ENCODE results near the gene GABRB2.
"Not testable (repeated sequence)": the region's sequence is repeated elsewhere in the genome, so short reads cannot be mapped to it uniquely, and the experiment has no call there.

Gene GABRB2

DNA sequence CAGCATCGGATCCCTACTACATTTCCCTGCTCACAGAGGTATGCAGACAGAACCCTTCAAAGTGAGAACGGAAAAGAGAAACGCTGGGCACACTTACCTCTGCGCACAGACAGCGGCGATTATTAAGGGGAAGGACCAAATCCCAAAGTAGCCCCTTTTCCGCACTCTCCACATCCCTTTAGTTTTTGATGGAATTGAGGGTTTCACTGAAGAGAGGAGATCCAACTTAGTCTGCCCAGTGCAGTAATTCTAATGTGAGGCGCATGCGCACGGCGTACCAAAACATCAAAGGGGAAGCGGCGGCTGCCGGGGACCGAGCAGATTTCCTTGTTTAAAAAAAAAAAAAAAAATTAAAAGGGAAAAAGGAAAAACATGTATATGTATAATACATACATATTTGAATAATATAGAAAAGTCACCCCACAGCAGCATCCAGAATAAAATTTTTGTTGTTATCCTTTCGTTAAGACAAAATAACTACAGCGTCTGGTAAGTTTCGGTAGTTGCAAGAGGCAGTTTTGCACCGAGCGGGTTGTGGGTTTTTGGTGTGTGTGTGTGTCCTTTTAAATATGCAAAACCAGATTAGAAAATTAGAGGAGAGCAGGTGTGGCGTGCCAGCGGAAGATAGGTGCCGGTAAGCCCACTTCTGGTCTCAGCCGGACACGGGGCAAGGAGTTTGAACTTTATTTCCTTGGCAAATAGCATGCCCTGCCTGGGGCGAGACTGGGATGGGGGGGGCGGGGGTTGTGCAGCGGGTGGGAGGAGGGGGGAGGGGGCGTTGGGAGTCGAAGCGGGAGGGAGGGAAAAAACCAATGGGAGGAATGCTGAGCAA lies at the start of gene GABRB2:
Gene GABRB2, minus strand, starts transcription at position 256 of the 832 bp plus-strand sequence. Its CDS starts 82 bp downstream, at position 174.
- DNase-seq, result peak; percentile 29

DNA sequence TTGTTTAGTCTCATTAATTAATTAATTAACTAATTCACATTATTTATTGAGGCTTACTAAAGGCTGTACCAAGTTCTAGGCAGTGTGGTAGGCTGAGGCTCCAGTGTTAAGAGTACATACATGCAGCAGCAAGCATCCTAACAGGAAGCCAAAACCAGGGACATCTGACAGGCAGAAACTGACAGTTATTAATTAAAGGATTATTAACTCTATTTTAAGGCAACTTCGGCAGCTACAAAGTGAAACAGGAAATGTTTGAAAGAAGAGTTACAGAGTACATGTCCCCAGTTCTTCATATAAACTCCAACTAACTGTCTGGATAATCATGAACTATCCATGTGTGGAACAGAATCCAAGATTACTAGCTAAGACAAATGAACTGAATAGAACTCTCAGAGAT lies 39.3 kb upstream of the GABRB2 start:
- no peak for DNase-seq

DNA sequence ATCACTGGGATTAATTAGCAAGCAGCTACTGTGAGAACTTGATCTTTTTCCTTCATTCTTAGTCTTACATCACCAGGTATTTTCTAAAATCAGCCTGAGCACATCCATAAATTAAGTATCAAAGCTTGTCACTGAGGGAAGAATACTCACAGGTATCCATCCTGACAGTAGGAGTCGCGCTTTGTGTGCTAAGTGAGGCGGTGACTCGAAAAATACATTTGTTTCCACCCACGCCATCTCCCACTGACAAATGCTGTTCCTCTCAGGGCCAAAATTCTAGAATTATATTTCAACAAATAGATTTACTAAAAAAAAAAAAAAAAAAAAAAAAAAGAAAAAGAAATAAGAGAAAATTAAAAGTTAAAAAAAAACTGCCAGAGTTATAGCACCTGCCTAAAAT lies 34.1 kb upstream of the GABRB2 start:
- DNase-seq, result no peak

DNA sequence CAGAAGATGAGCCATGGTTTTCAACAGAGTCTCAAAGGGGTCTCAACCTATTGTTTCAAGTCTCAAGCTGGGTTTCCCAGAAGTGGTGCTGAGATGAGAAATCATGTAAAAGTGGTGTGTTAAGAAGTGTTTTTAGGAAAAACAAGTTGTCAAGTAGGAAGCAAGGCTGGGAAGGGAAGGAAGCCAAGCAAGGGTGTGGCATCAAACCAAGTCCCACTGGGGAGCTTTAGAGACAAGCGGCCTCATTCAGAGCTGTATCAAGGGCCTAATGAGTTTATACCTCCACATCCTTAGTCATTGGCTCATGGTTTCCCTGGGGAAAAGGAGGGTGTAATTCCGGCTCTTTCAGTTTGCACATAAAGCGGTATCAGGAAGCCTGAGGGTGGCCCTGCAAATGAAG lies 26.4 kb upstream of the GABRB2 start:
- DNase-seq, result no peak

DNA sequence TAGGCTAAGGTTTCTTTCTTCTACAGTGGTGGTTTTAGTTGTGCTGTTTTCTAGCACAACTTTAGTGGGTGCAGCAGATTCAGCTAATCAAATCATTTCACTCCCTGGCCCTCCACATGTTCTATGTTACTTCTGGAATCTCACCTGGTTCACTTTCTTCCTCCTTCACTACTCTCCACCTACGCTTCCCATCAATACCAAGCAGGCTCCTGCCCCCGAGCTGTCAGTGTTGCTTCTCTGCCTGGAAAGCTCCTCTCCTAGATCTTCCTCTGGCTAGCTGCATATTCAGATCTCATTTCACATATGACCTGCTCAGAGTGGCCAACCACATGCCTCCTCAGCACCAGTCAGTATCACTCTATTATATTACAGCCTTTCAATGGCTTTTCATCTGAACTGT lies 19.6 kb upstream of the GABRB2 start:
- DNase-seq, result no peak

DNA sequence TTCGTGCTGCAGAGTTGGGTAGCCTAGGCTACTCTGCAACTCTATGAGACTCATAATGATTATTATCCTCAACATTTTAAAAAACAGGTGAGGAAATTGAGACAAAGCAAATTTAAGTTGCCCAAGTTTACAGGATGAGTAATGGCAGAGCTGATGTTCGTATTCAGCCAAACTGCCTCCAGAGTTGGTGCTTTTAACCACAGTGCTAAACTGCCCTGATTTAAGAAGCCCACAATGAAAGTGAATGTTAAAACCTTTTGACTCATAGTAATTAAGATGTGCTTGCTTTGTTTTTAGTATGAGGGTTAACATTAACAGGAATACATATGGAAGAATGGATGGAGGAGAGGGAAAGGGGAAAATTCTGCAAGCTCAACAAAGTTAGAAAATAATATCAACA lies 15.9 kb upstream of the GABRB2 start:
- DNase-seq, result no peak

DNA sequence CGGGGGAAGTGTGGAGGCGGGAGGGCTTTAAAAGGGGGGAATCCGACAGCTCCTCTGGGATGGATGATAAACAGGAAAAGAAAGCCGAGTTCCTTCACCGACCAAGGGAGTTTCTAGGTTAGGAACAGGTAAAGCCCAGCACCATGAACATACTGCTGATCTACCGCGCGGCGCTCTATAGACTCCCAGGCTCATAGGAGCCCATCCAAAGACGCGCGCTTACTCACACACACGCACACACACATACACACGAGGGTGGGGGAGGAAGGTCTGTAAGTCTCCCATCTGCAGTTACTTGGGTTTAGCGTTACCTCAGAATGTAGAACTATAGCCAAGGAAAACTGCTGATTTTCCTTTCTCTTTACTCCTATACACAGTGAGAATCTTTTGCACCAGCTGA lies 2.6 kb upstream of the GABRB2 start:
- no peak for DNase-seq

- DNase-seq, result no peak
Observed at GRCh38 chr5:161548487-161549094, 2.1 kb upstream of the GABRB2 start.

- DNase-seq, result no peak
Observed at GRCh38 chr5:161547738-161548486, 1.4 kb upstream of the GABRB2 start.

DNA sequence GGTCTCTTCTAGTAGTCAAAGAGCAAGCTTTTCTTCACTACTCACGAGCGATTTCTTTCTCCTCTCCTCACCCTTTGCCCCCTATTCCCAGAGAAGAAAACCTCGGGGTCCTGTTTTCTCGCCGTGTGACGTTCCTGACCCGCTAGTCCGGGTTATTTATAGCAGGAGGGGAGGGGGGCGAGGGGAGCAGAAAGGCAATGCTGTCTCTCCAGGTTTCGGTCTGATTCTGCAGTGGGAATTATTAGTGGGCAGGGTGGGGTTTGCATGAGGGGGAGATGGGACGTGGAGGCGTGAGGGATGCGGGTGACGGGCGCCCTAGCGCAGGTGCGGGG lies 847 bp upstream of the GABRB2 start:
- no peak for DNase-seq

GRCh38 chr5:161546095-161546469 lies 443 bp downstream of the GABRB2 start:
- DNase-seq, result no peak

GRCh38 chr5:161545344-161546094 lies 1.0 kb downstream of the GABRB2 start:
- DNase-seq, result no peak

- DNase-seq, result no peak
Observed at GRCh38 chr5:161544350-161544765, 2.2 kb downstream of the GABRB2 start.

DNA sequence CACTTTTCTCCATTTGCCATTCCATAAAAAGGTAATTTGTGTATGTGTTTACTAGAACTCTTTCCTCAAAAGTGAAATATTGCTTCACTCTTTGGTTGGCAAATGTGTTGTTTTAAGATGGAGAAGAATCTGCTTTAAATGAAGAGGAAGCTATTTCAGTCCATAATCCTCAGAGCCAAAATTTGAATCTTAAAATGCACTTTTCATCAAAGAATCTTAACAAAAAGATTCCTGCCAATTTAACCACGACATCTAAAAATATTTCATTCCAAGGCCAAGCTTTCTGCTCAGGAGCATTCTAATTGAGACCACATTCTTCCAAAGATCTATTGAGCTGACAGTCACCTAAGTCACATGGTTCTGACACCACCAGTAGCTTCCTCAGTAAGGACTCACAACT lies 7.5 kb downstream of the GABRB2 start:
- no peak for DNase-seq

DNA sequence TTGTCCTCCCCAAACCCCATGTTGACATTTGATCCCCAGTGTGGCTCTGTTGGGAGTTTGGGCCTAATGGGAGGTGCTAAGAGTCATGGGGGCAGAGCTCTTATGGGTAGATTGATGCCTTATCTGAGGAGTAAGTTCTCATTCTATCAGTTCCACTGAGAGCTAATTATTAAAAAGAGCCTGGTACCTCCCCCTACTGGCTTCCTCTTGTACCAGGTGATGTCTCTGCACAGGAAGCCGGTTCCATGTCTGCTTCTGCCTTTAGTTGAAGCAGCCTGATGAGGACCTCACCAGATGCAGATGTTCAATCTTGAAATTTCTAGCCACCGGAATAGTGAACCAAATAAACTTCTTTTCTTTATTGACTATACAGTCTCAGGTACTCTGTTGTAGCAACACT lies 10.8 kb downstream of the GABRB2 start:
- DNase-seq, result no peak

DNA sequence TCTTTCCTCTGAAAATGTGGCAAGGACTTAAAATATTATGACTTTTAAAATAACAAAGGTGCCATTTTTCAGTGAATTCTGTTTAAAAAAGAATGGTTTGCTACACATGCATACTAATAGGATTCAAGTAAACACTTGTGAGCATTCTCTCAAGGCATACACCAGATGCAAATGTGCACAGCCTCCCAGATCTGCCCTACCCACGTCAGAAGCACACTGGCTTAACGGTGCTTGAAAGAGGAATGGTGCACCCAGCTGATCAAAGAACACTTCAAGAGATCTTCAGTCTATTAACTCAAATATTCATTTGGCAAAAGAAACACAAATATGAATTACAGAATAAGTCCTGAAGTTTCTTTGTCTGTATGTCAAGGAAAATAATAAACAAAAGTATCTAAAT lies 15.8 kb downstream of the GABRB2 start:
- peak; percentile 19 for DNase-seq

DNA sequence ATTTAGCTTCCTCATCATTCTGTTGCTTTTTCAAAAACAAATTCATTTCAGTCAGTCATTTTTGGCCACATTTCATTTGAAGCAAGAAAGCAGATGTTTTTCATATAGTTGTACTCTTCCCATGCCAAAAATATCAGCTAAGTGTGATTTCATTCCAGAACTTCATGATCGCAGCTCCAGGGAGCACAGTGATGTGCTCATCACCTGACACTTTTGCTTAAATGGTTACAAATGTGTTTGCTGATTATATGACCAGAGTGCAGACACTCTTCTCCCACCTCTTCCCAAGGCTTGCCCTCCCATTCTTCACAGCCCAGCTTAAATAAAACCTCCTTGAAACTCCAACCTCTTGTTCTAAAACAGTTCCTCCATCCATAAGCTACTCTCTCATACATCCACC lies 32.6 kb downstream of the GABRB2 start:
- DNase-seq, result no peak

DNA sequence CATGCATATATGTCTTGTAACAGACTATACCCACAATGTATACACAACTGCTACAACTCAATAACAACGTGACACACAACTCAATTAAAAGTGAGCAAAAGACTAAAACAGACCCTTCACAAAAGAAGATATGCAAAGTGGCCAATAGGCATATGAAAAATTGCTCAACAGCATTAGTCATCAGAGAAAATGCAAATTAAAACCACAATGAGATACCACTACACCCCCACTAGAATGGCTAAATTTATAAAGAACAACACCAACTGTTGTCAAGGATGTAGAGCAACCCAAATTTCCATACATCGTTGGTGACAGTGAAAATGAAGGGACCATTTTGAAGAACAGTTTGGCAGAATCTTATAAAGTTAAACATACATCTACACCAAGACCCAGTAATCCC lies 38.9 kb downstream of the GABRB2 start:
- no peak for DNase-seq

GRCh38 chr5:161505160-161505559 lies 41.4 kb downstream of the GABRB2 start:
- not testable (repeated sequence) for DNase-seq

- no peak for DNase-seq
Observed at GRCh38 chr5:161498531-161498930, 48.0 kb downstream of the GABRB2 start.

GRCh38 chr5:161483721-161484120 lies 62.8 kb downstream of the GABRB2 start:
- no peak for DNase-seq

GRCh38 chr5:161481922-161482321 lies 64.6 kb downstream of the GABRB2 start:
- DNase-seq, result no peak

- no peak for DNase-seq
Observed at GRCh38 chr5:161471211-161471950, 75.1 kb downstream of the GABRB2 start.

All from NCI-H1092 treated with DMSO at 0.1 percent for 48 hours (cell line).